GM21619 (cell line): ENCODE data around the gene RHO.

Experiments used
- ATAC-seq: cut with Tn5 transposase; IDR thresholded peaks from one replicate; pipeline ENCODE4 v1.9.1; 2021; ENCODE audit not compliant: unreplicated experiment

The RHO gene

DNA sequence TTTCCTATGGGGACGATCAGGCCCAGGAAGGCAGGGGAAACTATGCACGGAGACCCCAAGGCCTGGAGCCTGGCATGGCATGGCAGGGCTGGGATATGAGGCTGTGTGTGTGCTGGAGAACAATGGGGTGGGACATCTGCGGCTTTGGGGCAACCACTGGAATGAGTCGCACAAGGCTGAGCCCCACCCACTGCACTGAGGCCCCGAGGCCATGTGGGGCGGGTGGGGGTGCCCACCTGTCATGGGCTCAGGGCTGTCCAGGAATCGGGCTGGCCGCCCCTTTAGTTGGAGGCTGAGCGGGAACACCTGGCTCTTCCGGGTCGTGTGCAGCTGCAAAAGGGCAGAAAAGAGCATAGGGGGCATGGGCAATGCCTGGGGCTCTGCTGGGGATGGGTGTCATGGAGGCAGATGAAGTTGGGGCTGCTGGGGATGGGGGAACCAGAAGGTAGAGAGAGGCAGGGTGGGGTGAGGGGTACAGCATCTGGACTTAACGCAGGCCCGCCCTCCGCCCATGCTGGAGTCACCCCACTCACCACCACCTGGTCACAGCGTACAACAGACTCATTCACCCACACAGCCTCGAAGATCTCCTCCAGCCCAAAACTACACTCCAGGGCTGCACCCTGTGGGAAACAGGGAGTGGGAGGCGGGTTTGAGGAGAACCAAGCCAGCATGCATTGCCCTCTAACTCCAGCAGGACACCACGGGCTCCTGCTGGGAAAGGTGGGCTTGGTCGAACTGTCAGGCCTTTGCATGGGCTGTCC lies 47.0 kb downstream of the RHO start:
- no peak for ATAC-seq

- no peak for ATAC-seq
Observed at GRCh38 chr3:129575997-129576384, 47.6 kb downstream of the RHO start.

GRCh38 chr3:129576514-129577352 lies 48.3 kb downstream of the RHO start:
- peak; percentile 53 for ATAC-seq

DNA sequence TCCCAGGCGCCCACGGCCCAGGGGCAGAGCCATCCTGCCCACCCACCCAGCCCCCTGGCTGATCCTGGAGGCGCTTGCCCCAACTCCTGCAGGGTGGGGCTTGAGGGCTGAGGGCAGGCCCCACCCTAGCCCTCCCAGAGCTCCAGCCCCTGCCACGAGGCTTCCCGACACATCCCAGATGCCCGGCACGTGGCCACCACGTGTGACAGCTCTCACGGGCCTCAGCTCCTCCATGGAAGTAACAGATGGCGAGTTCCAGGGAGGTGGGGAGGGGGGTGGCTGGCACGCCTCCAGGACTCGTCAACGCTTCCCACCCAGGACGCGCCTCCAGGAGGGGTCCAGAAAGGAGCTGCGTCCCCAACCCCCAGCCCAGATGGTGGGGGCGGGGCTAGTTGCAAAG lies 48.9 kb downstream of the RHO start:
- no peak for ATAC-seq

- ATAC-seq = peak; percentile 53
Observed at GRCh38 chr3:129577925-129578786, 49.7 kb downstream of the RHO start.

DNA sequence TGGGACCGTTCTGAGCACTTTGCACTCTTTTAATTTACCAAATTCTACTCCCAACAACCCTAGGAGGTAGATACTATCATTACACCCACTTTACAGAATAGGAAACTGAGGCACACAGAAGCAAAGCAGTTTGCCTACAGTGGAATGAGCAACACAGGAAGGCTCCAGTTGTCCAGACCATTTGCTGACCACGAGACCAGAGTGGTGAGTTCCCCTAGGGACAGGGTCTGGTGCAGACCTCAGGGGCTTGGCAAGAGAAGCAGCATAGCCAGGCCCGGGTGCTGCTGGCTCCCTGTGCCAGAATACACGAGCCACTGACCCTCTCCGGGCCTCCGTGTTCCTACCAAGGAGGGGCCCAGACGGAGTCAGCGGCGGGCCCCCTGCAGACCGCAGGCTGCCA lies 51.6 kb downstream of the RHO start:
- ATAC-seq = no peak

GRCh38 chr3:129581623-129582022 lies 53.2 kb downstream of the RHO start:
- no peak for ATAC-seq

GRCh38 chr3:129582799-129583198 lies 54.4 kb downstream of the RHO start:
- no peak for ATAC-seq

DNA sequence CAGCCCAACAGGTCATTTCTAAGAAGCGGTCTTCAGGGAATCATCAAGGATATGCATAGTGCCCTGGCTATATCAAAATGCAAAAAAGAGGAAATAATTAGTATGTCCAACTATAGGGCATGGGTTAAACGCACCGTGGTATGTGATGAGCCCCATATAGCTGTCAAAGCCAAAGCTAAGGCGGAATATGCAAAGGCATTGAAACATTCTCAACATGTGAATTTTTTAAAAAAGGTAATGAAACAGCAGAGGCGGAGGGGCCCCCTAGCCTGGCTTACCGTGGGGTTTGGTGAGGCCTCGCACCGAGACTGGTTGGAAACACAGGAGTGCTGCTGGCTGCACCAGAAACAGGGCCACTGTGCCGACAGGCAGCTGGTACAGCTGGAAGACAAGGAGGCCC lies 54.9 kb downstream of the RHO start:
- ATAC-seq = no peak

- ATAC-seq = no peak
Observed at GRCh38 chr3:129584631-129585030, 56.2 kb downstream of the RHO start.
